Transverse colon (tissue), 4 donors: ENCODE results near the gene PCDHA1. TPM values are rescaled to one million over a fixed set of nuclear protein-coding genes. Genes with fewer than 3 reads are reported as not detected.

ENCODE experiments used
- DNase-seq: peaks from one replicate; pipeline ENCODE4 v3.0.0-alpha.2; 2019
- H3K27ac ChIP-seq, 4 donors: fragments of 200-600 bp; sonication (generic); 2 replicates each; pipeline ENCODE4 v1.5.1; 2016 to 2018; ENCODE audit warnings: inconsistent platforms in 4 of 4
- H3K27me3 ChIP-seq: fragments of 200-600 bp; sonication (generic); 2 replicates; pipeline ENCODE4 v1.5.1; 2017; ENCODE audit warnings: inconsistent platforms
- H3K36me3 ChIP-seq, 4 donors: fragments of 200-600 bp; sonication (generic); 2 replicates each; pipeline ENCODE4 v1.5.1; 2017 to 2019; ENCODE audit warnings: inconsistent platforms in 4 of 4
- H3K4me1 ChIP-seq, 4 donors: fragments of 200-600 bp; sonication (generic); 2 replicates each; pipeline ENCODE4 v1.5.1; 2017 to 2020; ENCODE audit warnings: inconsistent platforms in 4 of 4
- H3K4me3 ChIP-seq, 4 donors: fragments of 200-600 bp; sonication (generic); 1 replicate in 1 of 4; 2 replicates in 3 of 4; pipeline versions ENCODE4 v1.5.1 to v1.6.1; 2017 to 2019; ENCODE audit warnings: inconsistent platforms in 4 of 4
- H3K9me3 ChIP-seq, 2 donors: fragments of 200-600 bp; sonication (generic); 2 replicates each; pipeline ENCODE4 v1.5.1; 2017 to 2019; ENCODE audit warnings: inconsistent platforms in 2 of 2
- EP300 ChIP-seq: sonication (generic); formaldehyde crosslinking; IDR thresholded peaks from one replicate; pipeline ENCODE4 v1.6.1; 2017; ENCODE audit warnings: antibody characterized with exemption, low read depth
- POLR2A ChIP-seq: fragments of 450-650 bp; IDR thresholded peaks from one replicate; pipeline ENCODE4 v1.6.1; 2016; ENCODE audit warnings: antibody characterized with exemption, mild to moderate bottlenecking, moderate library complexity
- POLR2AphosphoS5 ChIP-seq, 3 donors: sonication (generic); formaldehyde crosslinking; IDR thresholded peaks; one replicate each; pipeline ENCODE4 v1.6.1; 2016; ENCODE audit warnings: antibody characterized with exemption in 3 of 3
- WGBS, 2 donors: methylation state at CpG; one replicate each; pipeline ENCODE4 v1.1.5; 2018; ENCODE audit warnings: low coverage in 1 of 2; 5-methylcytosine and 5-hydroxymethylcytosine counted together
- in situ Hi-C, 4 donors: fragments of 200-750 bp; cut with MboI; loops; one replicate each; pipeline versions ENCODE4 v1.15.0 to v1.15.1; 2017; ENCODE audit warnings: low sequenced_read_pairs in 3 of 4, low pct_ligation_motif_present in 1 of 4, low pct_unique_long_range_greater_than_20kb in 1 of 4
- intact Hi-C: fragments of 100-400 bp; cut with DNase I; formaldehyde crosslinking; loops from one replicate; pipeline ENCODE4 v1.15.1; 2023; ENCODE audit warnings: low total_unique reads
- total RNA-seq, 4 donors: library from RNA; depleted of rRNA; stranded (reverse); fragments of >200 nt; gene quantifications; one replicate each; pipeline ENCODE4 v1.1.0, GENCODE V29; 2016
- TF ChIP-seq, protein P1 (sequence below), 5 experiments: fragments of 200-600 bp in 3 of 5; fragments of 450-650 bp in 2 of 5; sonication (generic) in 3 of 5; IDR thresholded peaks; 1 replicate in 2 of 5; 2 replicates in 3 of 5; pipeline ENCODE4 v1.5.1; 2016 to 2017; ENCODE audit warnings: antibody characterized with exemption in 5 of 5, inconsistent platforms in 3 of 5, mild to moderate bottlenecking in 2 of 5, moderate library complexity in 1 of 5

Gene PCDHA1
- total RNA-seq, 4 donors from 2014 or later = 0.14 TPM; not detected in 3

DNA sequence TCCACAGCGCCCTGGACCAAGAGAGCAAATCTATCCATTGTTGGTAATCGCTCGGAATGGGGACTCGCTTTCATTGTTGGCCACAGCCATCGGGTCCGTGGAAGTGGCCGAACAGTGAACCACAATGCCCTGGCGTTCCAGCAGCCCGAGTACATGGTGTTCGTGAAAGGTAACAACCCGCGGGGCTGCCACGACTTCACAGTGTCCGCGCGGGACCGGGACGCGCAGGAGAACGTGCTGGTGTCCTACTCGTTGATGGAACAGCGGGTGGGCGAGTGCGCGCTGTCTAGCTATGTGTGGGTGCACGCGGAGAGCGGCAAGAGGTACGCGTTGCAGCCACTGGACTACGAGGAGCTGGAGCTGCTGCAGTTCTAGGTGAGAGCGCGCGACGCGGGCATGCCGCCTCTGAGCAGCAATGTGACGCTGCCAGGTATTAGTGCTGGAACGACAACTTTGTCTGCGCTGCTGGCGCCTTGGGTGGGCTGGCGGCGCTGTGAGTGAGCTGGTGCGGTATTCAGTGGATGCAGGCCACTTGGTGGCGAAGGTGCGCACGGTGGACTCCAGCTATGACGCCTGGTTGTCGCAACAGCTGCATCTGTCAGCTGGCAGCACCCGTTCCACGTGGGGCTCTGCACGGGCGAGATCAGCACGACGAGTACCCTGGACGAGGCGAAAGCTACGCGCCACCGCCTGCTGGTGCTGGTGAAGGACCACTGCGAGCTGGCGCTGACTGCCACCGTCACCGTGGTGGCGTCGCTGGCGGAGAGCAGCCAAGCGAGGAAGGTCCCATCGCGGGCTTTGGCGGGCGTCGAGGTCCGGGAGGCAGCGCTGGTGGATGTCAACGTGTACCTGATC lies 76.7 kb downstream of the PCDHA1 start:
- H3K9me3 ChIP-seq = peaks cover 7 to 19% of the 10 kb centered on the region in 2 donors
- intact Hi-C loops (no loop called here), in situ Hi-C loops (no loop called here)
- 63 to 85% methylated on average over 7 to 65 of the region's 76 CpGs for WGBS, 2 donors
- TF ChIP-seq POLR2A (no peak), EP300 (no peak), POLR2AphosphoS5 (IDR thresholded peaks at IDR 0.05) (no peak)
- TF ChIP-seq, protein P1, sequence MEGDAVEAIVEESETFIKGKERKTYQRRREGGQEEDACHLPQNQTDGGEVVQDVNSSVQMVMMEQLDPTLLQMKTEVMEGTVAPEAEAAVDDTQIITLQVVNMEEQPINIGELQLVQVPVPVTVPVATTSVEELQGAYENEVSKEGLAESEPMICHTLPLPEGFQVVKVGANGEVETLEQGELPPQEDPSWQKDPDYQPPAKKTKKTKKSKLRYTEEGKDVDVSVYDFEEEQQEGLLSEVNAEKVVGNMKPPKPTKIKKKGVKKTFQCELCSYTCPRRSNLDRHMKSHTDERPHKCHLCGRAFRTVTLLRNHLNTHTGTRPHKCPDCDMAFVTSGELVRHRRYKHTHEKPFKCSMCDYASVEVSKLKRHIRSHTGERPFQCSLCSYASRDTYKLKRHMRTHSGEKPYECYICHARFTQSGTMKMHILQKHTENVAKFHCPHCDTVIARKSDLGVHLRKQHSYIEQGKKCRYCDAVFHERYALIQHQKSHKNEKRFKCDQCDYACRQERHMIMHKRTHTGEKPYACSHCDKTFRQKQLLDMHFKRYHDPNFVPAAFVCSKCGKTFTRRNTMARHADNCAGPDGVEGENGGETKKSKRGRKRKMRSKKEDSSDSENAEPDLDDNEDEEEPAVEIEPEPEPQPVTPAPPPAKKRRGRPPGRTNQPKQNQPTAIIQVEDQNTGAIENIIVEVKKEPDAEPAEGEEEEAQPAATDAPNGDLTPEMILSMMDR (IDR thresholded peaks at IDR 0.05) = no peak
- no peaks in the 10 kb centered on the region for H3K36me3 ChIP-seq
- no peak for DNase-seq
- H3K27ac ChIP-seq = no peak overlapping the region
- no peaks in the 10 kb centered on the region for H3K4me1 ChIP-seq
- no peak overlapping the region for H3K4me3 ChIP-seq
- H3K27me3 ChIP-seq = no peaks in the 10 kb centered on the region

DNA sequence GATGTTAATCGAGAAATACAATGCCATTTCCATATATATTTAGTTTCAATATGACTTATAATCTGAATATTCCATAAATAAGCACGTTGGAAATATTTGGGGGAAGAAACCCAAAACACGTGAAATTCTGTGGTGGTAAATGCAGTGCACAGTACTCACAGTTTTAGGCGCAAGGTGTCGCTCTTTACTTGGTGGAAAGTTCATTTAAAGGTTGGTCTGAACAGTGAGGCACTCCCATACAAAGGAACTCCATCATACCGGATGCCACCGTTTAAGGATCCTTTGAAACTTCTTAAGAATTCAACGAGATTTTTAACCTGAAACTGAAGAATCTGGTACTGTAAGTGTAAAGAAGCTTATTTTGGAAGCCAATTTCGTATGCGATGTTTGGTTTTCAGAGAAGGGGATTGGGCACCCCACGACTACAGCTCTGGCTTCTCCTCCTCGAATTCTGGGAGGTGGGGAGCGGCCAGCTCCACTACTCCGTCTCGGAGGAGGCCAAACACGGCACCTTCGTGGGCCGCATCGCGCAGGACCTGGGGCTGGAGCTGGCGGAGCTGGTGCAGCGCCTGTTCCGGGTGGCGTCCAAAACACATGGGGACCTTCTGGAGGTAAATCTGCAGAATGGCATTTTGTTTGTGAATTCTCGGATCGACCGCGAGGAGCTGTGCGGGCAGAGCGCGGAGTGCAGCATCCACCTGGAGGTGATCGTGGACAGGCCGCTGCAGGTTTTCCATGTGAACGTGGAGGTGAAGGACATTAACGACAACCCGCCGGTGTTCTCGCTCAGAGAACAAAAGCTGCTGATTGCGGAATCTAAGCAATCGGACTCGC lies 83.0 kb downstream of the PCDHA1 start, which contains the start of gene PCDHA11:
TSS of gene PCDHA11 (plus strand) at position 237 of the 834 bp plus-strand sequence. CDS start at position 384, 147 bp downstream.
- TF ChIP-seq, protein P1 (IDR thresholded peaks at IDR 0.05) = no peak
- TF ChIP-seq POLR2AphosphoS5 (IDR thresholded peaks at IDR 0.05) (no peak), POLR2A (no peak), EP300 (no peak)
- no peak within 1 kb of the TSS for H3K4me3 ChIP-seq
- intact Hi-C loops = no loop called here

DNA sequence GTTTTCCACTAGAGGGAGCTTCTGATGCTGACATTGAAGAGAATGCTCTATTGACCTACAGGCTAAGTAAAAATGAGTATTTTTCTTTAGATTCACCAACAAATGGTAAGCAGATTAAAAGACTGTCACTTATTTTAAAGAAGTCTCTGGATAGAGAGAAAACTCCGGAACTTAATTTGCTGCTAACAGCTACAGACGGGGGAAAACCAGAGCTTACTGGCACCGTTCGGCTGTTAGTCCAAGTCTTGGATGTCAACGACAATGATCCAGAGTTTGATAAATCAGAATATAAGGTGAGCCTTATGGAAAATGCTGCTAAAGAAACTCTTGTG lies 83.6 kb downstream of the PCDHA1 start:
- Histone ChIP-seq H3K27me3 (no peaks in the 10 kb centered on the region), H3K4me3 (no peak overlapping the region), H3K36me3 (no peaks in the 10 kb centered on the region), H3K4me1 (no peaks in the 10 kb centered on the region), H3K9me3 (peaks cover 17% of the 10 kb centered on the region in 2 donors), H3K27ac (no peak overlapping the region)
- WGBS, 2 donors = 73 to 76% methylated on average over 5 of the region's 5 CpGs
- TF ChIP-seq EP300 (no peak), POLR2A (no peak), POLR2AphosphoS5 (IDR thresholded peaks at IDR 0.05) (no peak)
- TF ChIP-seq, protein P1 (IDR thresholded peaks at IDR 0.05) = no peak
- intact Hi-C loops = no loop called here
- in situ Hi-C loops = no loop called here
- no peak for DNase-seq

More for the DNA sequence above, 83.0 kb downstream of the PCDHA1 start, which contains the start of gene PCDHA11:
- no peak for DNase-seq
- Histone ChIP-seq H3K4me1 (no peaks in the 10 kb centered on the region), H3K27ac (no peak within 1 kb of the TSS), H3K27me3 (no peaks in the 10 kb centered on the region), H3K9me3 (peaks cover 17 to 18% of the 10 kb centered on the region in 2 donors), H3K36me3 (no peaks in the 10 kb centered on the region)
- in situ Hi-C loops = no loop called here
- WGBS, 2 donors = 23 to 50% methylated on average over 11 to 41 of the region's 41 CpGs
